B cell (primary cell): ENCODE data around the gene DAB1.

Experiments
- CTCF ChIP-seq: fragments of 200-600 bp; IDR thresholded peaks from one replicate; pipeline ENCODE4 v1.8.0; 2022; ENCODE audit warnings: antibody characterized with exemption, mild to moderate bottlenecking
- EZH2 ChIP-seq: IDR thresholded peaks from 2 replicates; pipeline ENCODE4 v1.6.1; 2012; ENCODE audit warnings: borderline replicate concordance, low read depth, mild to moderate bottlenecking, moderate library complexity, low read length; ENCODE audit not compliant: insufficient read depth, poor library complexity, severe bottlenecking

DNA sequence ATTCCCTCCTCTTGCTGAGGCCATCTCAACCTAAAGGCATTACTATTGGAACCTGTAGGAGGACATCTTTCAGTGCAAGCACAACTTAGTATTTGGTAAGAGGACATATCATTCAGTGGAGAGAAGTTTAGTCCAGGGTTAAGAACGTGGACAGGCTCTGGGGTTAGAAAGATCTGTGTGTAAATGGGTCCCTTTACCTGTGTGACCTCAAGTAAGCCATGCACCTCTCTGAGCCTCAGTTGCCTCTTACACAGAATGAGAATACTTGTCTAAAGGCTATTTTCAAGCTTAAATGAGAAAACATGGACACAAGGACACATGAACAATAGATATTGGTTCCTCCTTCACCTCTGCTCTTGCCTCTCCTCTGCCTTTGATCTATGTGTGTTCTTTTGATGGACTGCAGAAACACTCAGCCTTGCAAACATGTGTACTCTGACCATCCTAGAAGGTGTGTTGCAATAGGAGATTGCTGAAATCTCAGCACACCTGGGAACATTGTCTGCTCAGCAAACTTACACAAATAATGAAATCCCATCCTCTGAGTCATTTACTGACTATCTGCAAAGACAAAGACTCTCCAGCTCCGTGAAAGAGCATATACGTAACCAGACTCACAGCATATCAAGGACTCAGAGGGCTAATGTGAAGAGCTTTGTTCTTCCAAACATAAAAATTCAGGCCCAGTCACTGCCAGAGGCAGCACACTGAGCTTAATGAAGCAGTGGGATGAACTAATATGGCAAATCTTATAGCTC, 143.8 kb downstream of the DAB1 start:
- TF ChIP-seq CTCF, result no peak
- no peak for TF ChIP-seq EZH2
